HUES64 (cell line): Measurements from ENCODE around the gene WDR41.
"Not testable (repeated sequence)": the region's sequence is repeated elsewhere in the genome, so short reads cannot be mapped to it uniquely, and the experiment has no call there.

ENCODE experiments used
- H3K27ac ChIP-seq: 2 replicates; pipeline ENCODE4 v1.7.0; 2013; ENCODE audit warnings: low read depth, low read length, inconsistent platforms
- H3K27me3 ChIP-seq: 2 replicates; pipeline ENCODE4 v1.6.1; 2013; ENCODE audit warnings: mild to moderate bottlenecking, low read length; ENCODE audit not compliant: insufficient read depth
- H3K36me3 ChIP-seq: 2 replicates; pipeline ENCODE4 v1.6.1; 2013; ENCODE audit warnings: mild to moderate bottlenecking, low read length; ENCODE audit not compliant: insufficient read depth
- H3K4me1 ChIP-seq: 2 replicates; pipeline ENCODE4 v1.6.1; 2013; ENCODE audit warnings: mild to moderate bottlenecking, low read length, moderate library complexity; ENCODE audit not compliant: insufficient read depth
- H3K4me3 ChIP-seq: 2 replicates; pipeline ENCODE4 v1.5.1; 2013; ENCODE audit warnings: mild to moderate bottlenecking, low read length, moderate library complexity
- H3K9ac ChIP-seq: 2 replicates; pipeline ENCODE4 v1.6.1; 2013; ENCODE audit warnings: mild to moderate bottlenecking, low read depth, low read length
- H3K9me3 ChIP-seq: 2 replicates; pipeline ENCODE4 v1.6.1; 2013; ENCODE audit warnings: low read depth, low read length; ENCODE audit not compliant: insufficient read depth
- whole genome bisulfite sequencing: fragments of 150-250, 120-280 bp; methylation state at CpG from one replicate; pipeline ENCODE4 v1.1.7; 2013; ENCODE audit warnings: missing lambda C conversion rate; 5-methylcytosine and 5-hydroxymethylcytosine counted together

The WDR41 gene

DNA sequence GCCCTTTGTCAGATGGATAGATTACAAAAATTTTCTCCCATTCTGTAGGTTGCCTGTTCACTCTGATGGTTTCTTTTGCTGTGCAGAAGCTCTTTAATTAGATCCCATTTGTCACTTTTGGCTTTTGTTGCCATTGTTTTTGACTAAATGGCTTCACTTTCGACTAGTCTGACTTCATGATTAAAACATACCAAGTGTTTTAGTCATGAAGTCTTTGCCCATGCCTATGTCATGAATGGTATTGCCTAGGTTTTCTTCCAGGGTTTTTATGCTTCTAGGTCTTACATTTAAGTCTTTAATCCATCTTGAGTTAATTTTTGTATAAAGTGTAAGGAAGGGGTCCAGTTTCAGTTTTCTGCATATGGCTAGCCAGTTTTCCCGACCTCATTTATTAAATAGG lies 108.8 kb downstream of the WDR41 start:
- H3K27me3 ChIP-seq, H3K9me3 ChIP-seq, H3K4me1 ChIP-seq, H3K27ac ChIP-seq, H3K36me3 ChIP-seq, H3K9ac ChIP-seq, H3K4me3 ChIP-seq: not testable (repeated sequence)
- WGBS = 94% methylated on average over 1 of the region's 2 CpGs
